Measurements from ENCODE around the gene NEURL1B.

- TF ChIP-seq CTCF (IDR thresholded peaks at IDR 0.05) (no peak), POLR2A (IDR thresholded peaks at IDR 0.05) (no peak)
Observed at GRCh38 chr5:172676914-172677475, 35.9 kb downstream of the NEURL1B start.
